Limb (tissue), 2 donors: ENCODE measurements around the gene CBX6.
"Not testable (repeated sequence)": the region's sequence is repeated elsewhere in the genome, so short reads cannot be mapped to it uniquely, and the experiment has no call there.

Source experiments
- DNase-seq, 2 donors: peaks; one replicate each; pipeline ENCODE4 v3.0.0-alpha.2; 2016; ENCODE audit errors: extremely low spot score in 2 of 2

The CBX6 gene

DNA sequence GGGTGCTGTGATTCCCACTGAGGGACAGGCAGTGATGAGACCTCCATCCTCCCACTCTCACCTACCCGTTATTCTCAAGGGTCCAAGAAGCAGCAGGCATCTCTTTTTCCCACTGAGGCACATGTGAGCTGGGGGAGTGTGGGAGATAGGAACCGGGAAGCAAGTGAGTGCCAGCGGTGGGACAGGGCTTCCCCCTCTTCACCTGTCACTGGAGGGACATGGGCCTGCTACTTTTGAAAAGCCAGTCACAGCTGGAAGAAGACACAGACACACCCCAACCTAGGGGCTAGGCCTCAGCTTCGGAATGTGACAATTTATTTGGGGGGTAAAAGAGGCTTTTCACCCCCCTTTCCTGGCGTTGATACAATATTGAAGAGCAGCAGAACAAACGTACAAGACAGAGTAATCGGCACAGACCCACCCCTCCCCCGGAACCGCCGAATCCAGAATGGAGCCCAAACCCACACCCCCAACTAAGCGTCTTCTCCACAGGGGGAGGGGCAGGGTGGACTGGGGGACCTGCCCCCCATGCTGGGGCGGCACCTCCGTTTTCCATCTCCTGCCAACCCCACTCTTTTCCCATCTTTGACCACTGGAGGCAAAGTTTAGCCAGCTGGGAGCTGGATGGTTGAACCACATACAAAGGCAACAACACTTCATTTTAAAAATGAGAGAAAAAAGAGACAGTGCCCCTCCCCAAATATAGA is 10.7 kb downstream of the CBX6 start:
- no peak for DNase-seq

DNA sequence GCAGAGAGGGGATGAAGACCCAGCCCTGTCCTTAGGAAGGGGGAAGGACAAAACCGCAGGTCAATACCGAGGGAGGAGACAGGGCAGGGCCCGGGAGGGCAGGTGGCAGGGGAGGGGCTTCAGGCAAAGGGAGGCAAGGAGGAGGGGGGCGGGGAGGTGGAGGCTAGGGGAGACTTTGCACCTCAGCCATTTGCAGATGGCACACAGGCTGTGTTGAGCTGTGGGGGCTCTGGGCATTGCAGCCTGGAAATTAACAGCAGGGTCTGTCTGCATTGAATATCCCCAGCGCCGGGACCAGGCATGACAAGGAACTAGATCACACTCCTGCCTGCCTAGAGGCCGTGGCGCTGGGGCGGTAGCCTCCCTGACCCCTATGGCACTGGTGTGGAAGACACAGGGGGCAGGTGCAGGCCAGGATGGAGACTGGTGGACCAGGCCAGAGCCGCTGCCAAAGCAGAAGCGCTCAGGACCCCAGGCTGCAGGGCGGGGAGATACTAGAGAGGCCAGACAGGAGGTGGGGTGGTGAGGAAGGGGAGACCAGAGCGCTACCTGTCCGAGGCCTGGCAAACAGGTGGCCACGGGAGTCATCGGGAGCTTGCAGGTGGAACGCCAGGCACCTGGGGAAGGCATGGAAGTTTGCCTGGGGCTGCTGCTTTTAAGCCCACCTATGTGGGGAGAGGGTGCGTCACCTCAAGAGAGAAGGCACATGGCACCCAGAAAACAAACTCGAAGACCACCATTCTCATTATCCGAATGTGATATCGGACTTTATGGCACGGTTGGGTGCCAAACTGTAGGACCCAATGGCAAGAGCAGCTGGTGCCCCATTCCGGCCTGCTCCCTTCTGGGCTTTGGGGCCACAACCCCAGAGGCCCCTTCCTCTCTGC is 11.5 kb downstream of the CBX6 start:
- no peak for DNase-seq

DNA sequence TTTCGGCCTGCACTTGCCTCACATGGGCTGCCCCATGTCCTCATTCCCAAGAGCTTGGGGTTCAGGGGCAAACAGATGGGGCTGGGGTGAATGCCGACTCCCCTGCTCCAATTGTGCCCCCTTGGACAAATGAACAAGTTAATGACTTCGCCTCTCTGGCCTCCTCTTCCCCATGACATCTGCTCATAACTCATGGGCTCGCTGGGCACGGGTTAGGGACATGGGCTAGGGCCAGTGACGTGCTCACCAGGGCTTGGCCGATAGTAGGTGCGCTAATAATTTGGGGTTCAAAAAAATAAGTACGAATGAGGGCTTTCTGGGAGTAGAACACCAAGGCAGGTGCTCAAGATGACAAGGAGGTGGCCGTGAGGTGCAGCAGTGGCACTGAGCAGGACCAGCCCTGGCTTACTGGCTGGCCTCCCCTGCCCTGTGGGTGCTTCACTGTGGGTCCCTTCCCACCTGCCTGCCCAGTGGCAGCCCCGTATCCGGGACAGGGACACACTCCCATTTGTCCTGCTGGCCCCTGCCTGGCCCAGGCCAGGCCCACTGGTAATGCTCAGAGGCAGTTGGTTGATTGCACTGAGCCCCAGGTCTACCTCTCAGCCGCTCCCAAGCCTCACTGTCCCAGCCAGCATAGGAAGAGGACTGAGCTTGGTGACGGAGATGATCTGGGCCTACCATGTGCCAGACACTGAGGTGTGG is 12.3 kb downstream of the CBX6 start:
- no peak for DNase-seq

DNA sequence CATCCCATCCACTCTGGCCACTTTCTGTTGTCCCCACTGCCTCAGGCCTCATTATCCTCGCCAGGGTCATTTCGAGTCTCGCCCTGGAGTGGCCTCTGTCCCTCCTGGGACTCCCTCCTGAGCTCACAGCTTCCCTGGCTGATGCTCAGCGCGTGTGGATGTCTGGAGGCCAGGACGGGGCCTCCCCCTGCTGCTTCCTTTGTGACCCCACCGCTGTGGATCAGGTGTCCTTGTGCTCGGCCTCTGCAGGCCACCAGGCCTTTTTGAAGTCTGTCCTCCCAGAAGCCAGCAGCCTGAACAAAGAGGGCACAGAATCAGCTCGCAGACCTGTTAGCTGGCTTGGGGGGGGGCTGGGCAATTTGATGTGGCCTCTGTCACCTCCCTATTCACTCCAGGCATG is 13.5 kb downstream of the CBX6 start:
- DNase-seq: no peak

DNA sequence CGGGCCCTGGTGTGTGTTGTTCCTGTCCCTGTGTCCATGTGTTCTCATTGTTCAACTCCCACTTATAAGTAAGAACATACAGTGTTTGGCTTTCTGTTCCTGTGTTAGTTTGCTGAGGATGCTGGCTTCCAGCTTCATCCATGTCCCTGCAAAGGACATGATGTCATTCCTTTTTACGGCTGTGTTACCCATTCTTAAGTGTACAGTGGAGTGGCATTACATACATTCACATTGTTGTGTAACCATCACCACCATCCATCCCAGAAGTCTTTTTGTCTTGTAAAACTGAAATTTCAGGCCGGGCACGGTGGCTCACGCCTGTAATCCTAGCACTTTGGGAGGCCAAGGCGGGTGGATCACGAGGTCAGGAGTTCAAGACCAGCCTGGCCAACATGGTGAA is 17.5 kb downstream of the CBX6 start:
- not testable (repeated sequence) for DNase-seq

DNA sequence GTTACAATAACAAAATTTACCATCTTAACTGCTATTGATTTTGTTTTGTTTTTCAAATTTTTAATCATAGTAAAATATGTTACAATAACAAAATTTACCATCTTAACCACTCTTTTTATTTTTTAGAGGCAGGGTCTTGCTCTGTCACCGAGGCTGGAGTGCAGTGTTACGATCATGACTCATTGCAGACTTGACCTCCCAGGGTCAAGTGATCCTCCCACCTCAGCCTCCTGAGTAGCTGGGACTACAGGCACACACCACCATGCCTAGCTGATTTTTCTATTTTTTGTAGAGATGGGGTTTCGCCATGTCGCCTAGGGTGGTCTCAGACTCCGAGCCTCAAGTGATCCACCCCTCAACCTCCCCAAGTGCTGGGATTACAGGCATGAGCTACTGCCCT is 18.1 kb downstream of the CBX6 start:
- DNase-seq: not testable (repeated sequence)

DNA sequence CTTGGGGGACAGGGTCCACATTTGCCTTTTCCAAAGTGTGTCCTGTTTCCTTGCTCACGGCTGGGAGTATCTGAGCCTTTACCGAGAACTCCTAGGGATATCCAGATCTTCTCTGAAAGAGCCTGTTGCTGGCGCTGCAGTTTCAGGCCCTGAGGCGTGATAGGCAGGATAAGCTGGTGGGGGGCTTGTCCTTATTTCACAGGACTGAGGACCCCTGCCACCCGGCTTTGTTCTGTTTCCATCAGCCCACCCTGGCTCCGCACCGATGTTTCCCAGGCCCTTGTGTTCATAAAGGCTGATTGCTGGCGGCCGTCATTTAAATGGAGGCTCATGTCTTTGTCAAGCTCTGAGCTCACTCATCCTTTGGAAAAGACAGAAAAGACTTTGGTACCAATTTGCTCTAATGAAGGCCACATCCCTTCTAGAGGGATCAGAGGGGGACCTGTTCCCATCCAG is 18.8 kb downstream of the CBX6 start:
- no peak for DNase-seq

DNA sequence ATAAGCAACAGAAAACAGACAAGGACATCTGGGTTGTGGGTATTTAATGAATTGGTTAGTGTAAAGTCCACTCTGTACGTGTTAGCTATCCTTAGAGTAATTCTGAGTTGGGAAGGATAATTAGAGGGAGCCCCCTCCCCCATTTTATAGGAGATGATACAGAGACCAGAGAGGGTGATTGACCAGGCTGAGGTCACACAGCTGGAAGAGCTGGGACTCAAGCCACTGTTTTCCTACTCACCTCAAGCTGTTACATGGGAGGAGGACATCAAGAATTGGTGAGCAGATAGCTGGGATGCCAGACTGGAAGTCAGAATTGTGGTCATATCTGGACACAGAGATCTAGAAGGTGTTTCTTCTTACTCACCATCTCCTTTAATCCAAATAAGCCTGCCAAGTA is 19.5 kb downstream of the CBX6 start:
- DNase-seq: no peak

DNA sequence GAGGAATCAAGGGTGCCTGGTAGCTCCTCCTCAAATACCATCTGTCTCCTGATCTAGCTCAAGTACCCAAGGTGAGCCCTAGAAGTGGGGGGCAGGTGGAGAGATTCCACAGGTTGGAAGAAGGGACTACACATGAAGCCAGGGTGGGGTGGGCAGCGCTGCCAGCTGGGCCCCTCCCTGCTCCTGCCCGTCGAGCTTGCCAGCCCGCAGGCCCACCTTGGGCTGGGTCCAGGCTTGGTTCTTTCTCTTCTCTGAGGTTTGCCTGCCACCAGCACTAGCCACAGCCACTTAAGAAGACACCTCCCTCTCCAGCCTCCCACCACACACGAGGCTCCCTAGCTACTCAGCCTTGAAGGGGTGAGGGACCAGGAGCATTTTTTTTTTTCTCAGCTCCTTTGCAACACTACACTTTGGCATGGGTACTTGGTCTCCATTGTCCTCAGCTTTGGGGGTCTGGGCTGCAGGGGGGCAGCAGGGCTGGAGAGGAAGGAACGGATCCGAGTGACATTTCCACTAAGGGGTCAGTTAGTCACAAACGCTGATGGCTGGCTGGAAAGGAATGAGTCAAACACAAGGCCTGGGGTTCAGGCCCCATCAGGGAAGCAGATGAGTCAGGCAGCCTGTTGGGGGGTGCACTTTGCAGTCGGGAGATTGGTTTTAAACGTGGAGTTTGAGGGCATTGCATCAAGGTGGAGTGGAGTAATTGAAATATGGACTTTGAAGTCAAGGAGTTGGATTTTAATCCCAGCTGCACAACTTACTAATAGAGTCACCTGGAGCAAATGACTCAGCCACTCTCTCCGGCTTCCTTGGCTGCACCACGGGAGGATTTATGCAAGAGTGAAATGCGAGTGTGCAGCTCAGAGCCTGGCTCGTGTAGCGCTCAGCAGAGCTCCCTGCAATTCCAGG is 20.8 kb downstream of the CBX6 start:
- no peak for DNase-seq

DNA sequence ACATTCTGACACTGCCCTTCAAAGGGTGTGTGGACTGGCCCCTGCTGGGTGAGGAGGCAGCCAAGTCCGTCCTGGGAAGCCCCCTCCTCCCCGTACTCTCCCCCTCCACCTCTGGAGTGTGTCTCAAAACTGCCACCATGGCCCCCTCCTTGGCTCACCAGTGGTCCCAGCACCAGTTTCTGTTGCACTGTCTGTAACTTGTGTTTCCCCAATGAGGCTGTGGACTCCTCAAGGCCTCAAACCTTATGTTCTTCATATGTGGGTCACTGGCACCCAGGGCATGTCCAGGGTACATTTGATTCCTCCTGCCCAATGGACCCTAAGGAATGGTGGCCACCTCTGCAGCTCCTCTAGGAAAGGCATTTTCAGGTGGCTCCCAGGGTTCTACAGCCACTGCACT is 21.6 kb downstream of the CBX6 start:
- no peak for DNase-seq

DNA sequence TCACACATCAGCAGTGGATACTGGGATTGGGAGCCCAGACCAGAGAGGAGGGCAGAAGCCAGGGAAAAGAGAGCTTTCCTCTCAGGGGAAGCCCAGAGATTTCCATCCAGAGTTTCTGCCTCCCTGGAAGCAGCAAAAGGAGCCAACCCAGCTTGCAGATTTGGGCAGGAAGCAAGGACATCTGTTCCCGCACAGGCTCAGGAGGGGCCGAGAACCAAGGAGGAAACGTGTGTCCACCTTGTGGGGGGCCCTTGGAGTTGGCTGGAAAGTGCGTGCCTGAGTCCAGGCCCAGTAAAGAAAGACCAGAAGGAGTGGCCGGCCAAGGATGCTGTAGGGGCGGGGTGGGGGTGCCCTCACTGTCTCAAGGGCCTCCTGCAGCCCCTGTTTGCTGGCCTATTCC is 22.2 kb downstream of the CBX6 start:
- no peak for DNase-seq

DNA sequence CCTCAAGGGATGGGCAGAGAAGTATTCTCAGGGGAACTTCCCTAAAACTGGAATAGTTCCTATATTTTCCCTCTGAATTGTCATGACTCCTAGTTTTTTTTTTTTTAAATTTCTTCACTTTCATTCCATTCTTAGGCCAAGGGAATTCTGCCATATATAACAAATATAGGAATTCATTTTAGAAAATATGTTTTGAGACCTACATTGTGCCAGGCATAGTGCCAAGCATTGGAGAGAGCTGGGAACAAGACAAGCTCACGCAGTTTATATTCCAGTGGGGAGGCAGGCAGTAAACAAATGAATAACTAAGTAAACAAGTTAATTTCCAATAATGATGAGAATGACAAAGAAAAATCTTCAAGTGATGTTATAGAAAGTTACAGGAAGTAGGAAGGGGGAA is 25.6 kb downstream of the CBX6 start:
- DNase-seq: no peak

DNA sequence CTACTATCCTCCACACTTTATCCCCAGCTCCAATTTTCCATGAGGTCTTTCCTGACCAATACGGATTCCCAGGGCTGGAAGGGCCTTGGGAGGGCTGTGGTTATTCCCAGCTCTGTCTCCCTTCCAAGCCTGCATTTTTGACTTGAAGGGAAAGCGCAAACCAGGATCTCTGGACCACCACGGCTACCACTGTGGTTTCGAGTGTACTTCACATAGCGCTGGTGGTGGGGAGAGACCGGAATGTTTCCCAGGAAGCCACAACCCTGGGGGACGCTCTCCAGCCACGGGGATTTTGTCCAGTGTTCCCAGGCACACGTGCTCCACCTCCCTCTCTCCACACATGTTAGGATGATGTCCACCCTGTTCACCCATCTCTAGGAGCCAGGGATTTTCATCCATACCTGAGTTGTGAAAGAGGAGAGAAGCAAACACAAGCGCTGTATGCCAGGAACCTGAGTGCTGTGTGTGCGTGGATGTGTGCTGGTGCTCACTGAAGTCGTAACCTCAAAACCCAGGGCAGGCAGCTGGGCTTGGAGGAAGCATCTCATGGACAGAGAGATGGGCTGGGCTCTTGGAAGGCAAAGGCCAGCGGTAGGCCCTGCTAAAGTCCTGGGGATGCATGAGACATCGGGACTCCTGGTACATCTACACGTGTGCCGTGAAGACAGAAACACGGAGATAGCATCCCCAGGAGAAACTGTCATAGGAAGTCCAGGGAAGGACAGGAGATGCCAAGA is 26.8 kb downstream of the CBX6 start:
- no peak for DNase-seq

DNA sequence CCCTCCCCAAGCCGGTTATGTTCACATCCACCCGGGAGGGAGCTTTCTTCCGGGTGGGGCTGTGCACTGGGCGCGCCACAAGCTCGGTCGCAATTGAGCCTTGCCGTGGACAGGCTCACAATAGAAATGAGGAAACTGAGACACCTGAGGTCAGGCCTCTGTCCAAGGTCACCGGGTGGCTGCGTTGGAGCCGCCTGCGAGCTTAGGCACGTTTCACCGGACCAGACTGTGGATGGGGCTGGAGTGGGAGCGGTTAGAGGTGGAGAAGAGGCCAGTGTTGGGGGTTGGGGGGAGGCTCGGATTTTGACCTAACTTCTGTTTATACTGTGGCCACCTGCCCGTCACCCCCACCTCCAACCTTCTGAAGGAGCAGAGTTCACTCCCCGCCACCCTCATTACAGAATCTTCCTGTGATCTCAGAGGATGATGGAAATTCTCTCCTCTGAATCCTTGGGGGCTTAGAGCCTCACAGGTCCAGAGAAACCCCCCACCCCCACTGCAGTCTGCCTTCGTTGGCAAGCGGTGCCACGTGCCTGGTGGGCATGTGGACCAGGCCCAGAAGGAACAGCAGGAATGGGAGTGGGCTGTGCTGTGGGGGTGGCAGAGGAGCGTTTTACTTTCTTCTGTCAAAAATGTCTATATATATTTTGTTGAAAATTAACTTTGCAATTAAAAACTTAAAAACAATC is 27.6 kb downstream of the CBX6 start:
- DNase-seq: no peak

DNA sequence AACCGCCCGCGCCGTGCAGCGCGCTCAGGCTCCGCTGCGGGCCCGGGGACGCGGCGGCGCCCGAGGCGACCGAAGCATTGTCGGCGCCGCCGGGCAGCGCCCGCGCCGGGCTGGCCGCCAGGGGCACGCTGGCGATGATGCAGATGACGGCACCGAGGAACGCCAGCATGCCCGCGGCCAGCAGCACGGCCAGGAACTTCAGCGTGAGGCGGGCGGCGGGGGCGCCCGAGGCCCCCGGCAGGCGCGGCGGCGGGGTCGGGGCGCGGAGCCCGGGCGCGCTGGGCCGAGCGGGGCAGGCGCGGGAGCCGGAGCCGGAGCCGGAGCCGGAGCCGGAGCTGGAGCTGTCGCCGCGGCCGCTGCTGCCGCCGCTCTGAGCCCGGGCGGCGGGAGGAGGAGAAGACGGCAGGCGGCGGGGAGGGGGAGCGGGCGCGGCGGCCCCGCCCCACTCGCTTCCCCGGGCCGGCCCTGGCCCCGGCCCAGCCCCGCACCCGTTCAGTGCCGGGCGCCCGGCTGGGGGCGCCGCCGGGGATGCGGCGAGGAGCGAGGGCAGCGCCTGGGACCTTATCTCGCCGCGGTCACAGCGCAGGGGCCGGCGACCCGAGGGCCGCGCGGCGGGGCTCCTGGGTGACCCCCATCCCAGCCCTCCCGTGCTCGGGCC is 28.2 kb downstream of the CBX6 start, which contains the start of gene NPTXR:
Gene NPTXR, minus strand, starts transcription at position 372 of the 658 bp plus-strand sequence.
- peak; percentile 57 to 78 for DNase-seq

DNA sequence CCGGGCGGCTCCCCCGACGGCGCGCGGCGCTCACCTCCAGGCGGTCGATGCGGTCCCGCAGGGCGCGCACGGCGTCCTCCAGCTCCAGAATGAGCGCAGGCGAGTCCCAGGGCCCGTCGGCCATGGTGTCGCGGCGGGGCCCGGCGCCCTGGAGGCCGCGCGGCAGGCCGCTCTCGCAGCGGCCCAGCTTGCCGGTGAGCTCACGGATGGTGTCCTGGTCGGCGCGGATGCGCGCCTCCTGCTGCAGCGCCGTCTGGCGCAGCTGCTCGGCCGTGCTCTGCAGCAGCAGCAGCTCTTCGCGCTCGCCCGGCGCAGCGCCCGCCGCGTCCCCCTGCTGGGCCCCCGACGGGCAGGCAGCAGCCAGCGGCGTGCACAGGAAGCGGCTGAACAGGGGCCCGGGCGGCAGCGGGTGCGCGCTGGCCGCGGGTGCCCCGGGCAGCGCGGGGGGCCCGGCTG is 28.8 kb downstream of the CBX6 start:
- peak; percentile 78 to 83 for DNase-seq

DNA sequence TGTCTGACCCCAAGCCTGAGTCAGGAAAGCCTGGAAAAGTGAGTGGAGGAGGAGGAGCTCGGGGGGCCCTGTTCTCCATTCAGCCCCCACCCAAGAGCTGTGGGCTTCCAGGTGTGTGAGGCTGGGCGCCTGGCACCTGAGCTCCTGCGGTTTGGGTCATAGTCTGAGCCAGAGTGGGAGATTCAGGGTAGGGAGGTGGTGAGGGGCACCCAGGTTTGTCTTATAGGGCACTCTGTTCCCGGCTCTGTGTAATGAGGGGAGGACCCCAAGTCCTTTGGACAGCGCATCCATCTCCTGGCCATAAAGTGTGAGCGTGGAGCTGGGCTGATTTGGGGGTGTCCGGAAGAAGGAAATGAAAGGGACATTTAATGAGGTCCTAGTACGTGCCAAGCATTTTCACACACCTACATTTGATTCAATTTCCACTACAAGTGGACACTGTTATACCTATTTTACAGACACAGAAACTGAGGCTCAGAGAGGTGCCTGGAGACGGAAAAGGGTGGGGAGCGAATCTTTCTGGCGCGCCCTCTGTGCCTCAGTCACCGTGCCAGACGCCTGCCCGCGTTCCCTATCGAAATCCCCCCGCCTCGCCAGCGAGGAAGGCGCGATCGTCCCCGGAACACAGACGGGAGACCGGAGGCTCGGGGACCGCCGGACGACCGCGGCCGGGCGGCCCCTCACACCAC is 29.4 kb downstream of the CBX6 start:
- DNase-seq: no peak

DNA sequence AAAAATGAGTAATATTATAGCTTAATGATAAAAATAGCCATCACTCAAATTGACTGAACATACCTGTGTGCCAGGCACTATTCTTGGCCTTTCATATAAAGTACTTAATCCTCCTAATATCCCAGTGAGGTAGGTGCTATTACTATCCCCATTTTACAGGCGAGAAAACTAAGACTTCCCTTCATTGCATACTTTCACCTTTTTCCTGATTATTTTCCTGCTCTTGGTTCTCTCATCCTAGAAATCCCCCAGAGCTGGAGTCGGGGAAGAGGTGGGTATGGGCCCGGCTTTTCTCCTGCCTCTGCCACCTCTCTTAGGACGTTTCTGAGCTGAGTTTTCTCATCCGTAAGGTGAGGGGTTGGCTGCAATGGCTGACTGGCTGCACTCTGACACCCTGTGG is 30.4 kb downstream of the CBX6 start:
- no peak for DNase-seq

DNA sequence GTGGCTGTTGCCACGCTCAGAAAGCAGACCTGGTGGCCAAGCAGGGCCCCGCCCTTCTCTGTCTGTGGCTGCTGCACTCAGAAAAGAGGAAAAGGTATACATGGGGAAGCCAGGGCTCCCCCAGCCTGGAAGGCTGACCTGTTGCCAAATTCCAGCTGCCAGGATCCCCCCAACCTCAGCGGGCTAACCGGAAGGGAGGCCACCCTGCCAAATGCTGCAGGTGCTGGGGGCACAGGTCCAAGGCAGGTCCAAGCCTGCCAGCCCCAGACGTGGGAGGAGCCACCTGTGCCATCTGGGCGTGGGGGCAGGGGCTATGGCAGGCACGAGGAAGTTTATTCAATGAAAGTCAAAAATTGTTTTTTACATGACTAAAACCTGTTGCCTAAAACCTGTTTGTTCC is 30.8 kb downstream of the CBX6 start:
- no peak for DNase-seq
